PC-9 (cell line): Measurements from ENCODE around the gene PLA2G2C.

Source experiments
- EZH2 ChIP-seq: fragments of 200-600 bp; sonication (generic); IDR thresholded peaks from 2 replicates; pipeline ENCODE4 v1.8.0; 2017; ENCODE audit warnings: antibody characterized with exemption, low read depth
- TF ChIP-seq, protein P1 (sequence below): fragments of 200-600 bp; sonication (generic); conservative IDR thresholded peaks from 2 replicates; pipeline ENCODE4 v1.6.1; 2017; ENCODE audit warnings: mixed run types, antibody characterized with exemption, mild to moderate bottlenecking, moderate library complexity

DNA sequence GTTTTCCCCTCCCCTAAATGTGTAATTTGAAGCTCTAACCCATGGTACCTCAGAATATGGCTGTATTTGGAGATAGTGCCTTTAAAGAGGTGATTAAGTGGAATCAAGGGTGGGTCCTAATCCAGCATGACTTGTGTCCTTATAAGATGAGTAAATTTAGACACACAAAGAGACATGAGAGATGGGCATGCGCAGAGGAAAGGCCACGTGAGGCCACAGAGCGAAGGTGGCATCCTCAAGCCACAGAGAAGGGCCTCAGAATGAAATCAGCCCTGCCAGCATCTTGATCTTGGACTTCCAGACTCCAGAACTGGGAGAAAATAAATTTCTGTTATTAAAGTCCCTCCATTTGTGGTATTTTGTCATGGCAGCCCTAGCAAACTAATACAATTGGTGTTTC is 50.1 kb downstream of the PLA2G2C start:
- TF ChIP-seq, protein P1, sequence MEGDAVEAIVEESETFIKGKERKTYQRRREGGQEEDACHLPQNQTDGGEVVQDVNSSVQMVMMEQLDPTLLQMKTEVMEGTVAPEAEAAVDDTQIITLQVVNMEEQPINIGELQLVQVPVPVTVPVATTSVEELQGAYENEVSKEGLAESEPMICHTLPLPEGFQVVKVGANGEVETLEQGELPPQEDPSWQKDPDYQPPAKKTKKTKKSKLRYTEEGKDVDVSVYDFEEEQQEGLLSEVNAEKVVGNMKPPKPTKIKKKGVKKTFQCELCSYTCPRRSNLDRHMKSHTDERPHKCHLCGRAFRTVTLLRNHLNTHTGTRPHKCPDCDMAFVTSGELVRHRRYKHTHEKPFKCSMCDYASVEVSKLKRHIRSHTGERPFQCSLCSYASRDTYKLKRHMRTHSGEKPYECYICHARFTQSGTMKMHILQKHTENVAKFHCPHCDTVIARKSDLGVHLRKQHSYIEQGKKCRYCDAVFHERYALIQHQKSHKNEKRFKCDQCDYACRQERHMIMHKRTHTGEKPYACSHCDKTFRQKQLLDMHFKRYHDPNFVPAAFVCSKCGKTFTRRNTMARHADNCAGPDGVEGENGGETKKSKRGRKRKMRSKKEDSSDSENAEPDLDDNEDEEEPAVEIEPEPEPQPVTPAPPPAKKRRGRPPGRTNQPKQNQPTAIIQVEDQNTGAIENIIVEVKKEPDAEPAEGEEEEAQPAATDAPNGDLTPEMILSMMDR, result no peak
- no peak for TF ChIP-seq EZH2
